GM12872 (cell line): ENCODE data around the gene THAP5.
A peak's percentile ranks its signal among the peaks of the same experiment; 100 is the strongest.

Experiments used
- TF ChIP-seq, protein P1 (sequence below): IDR thresholded peaks from 3 replicates; pipeline ENCODE4 v1.5.1; 2011; ENCODE audit warnings: low read depth, mild to moderate bottlenecking, low read length, moderate library complexity; ENCODE audit not compliant: insufficient read depth

Gene THAP5

DNA sequence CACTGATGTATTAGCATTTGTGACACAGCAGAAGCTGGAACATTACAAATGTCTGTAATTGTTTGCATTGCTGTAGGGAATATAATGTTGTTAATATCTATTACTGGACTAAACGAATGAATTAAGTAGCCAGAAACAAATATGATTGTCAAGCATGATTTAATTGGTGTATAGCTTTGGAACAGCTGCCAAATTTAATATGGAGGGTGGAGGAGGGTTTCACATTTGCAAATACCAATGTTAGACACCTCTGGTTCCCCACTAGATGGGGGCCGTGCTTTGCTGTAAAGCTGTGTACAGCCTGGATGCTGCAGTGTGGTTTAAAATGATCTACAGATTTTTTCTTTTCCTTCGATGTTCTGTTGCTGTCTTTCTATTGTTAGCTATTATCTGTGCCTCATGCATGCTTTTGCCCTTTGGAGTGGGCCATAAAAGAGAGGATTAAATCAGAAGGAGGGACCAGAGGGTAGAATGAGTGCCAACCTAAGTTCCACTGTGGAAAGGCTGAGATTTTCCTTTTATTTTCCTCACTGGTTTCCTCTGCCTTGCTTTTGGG, 23.2 kb upstream of the THAP5 start:
- TF ChIP-seq, protein P1, sequence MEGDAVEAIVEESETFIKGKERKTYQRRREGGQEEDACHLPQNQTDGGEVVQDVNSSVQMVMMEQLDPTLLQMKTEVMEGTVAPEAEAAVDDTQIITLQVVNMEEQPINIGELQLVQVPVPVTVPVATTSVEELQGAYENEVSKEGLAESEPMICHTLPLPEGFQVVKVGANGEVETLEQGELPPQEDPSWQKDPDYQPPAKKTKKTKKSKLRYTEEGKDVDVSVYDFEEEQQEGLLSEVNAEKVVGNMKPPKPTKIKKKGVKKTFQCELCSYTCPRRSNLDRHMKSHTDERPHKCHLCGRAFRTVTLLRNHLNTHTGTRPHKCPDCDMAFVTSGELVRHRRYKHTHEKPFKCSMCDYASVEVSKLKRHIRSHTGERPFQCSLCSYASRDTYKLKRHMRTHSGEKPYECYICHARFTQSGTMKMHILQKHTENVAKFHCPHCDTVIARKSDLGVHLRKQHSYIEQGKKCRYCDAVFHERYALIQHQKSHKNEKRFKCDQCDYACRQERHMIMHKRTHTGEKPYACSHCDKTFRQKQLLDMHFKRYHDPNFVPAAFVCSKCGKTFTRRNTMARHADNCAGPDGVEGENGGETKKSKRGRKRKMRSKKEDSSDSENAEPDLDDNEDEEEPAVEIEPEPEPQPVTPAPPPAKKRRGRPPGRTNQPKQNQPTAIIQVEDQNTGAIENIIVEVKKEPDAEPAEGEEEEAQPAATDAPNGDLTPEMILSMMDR, result peak; percentile 29; the same call in 1 of the 3 replicates

DNA sequence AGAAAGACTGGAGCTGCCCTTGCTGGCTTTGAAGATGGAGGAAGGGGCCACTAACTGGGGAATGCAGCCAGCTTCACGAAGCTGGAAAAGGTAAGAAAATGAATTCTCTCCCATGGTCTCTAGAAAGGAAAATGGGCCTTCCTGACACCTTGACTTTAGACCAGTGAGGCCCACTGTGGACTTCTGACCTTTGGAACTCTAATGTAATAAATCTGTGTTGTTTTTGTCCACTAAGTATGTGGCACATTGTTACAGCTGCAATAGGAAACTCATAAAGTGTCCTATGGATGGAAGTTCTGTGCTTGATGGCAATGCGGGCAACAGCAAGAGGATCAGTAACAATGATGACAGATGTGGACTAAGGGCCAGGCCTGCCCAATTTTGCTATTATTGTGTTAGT, 21.1 kb upstream of the THAP5 start:
- TF ChIP-seq, protein P1, result no peak

DNA sequence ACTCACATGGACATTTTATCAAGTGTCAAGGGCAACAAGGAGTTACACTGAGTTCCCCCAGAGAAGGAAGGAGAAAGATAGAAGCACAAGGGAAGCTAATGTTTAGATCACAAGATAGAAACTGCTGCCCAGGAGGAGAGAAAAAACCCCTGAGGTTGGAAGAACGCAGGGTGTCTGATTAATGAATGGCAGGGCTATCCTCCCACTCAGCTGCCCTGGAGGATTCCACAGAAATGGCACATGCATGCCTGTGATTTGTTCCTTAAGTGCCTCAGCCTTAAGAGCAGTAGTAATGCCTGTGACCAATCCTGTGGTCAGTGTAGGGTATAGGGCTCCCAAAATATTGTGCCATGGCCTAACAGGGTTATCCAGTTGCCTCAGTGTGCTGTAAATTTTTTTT, 20.4 kb upstream of the THAP5 start:
- TF ChIP-seq, protein P1, result no peak

DNA sequence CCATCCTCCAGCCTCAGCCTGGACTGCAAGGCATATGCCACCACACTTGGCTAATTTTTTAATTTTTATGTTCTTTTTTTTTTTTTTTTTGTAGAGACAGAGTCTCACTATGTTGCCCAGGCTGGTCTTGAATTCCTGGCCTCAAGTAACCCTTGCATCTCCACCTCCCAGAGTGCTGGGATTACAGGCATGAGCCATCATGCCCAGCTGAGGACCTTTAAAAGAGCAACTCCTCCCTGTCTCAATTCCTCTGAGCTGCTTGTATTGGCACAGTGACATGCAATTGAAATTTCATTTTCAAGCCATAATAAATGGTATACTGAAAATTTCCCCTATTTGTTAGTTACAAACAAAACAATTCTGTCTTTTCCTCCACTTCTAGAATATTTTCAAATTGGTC, 19.7 kb upstream of the THAP5 start:
- TF ChIP-seq, protein P1, result no peak

DNA sequence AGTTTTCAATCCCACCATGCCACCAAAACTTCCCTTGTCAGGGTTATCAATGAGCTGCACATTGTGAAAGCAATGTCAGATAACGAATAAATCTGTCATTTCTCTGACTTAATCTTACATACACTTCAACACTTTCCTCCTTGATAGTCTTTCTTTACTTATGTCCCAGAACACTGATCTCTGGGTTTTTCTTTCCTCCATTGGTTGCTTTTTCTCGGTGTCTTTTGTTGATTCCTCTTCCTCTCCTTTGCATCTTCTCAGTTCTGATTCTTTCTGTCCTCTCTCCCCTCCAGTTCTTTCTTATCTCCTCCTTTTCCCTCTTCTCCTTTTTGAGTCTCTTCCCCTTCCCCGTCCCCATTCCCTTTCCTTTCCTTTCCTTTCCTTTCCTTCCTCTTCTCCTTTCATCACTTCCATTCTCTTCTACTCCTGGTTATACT, 16.8 kb upstream of the THAP5 start:
- TF ChIP-seq, protein P1, result no peak

DNA sequence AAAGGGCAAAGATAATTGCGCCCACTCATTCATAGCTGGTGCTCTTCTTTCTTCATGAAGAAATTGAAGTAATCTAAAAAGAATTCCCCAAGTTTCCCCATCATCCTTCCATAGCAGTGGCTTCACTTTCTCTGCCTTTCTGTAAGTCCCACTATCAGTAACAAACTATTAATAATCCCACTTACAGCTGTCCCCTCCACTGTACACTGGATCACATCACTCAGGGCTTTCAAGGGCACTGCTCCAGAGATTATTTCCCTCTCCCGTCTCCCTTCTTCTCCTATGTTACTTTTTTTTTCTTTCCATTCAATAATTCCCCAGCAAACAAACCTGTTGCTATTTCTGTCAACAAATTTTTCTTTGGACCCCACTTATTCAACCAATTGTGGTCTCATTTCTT, 16.3 kb upstream of the THAP5 start:
- TF ChIP-seq, protein P1, result no peak

DNA sequence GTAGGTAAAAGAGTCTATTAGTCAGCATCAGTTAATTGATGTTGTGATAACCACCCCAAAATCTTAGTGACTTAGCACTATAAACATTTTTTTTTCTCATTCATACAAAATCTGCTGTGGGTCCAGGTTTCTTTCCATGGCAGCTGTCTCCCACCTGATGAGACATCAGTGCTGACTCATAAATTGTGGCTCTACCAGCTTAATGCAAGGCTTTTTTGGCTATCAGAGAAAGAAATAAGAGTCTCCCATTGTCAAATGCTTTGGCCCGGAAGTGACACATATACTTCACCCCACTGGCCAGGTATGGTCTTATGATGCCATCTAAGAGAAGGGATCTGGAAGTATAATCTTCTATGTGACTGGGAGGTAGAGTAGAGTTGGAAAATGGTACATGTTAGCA, 14.7 kb upstream of the THAP5 start:
- TF ChIP-seq, protein P1, result no peak
